AG09309 (cell line): ENCODE results near the gene MMP14.

ENCODE experiments used
- DNase-seq: peaks from one replicate; pipeline ENCODE4 v3.0.0-alpha.2; 2010; ENCODE audit warnings: low read depth
- H3K4me3 ChIP-seq: 2 replicates; pipeline ENCODE4 v1.5.1; 2011; ENCODE audit warnings: mild to moderate bottlenecking, low read depth, low read length, moderate library complexity; ENCODE audit not compliant: control insufficient read depth
- CTCF ChIP-seq: IDR thresholded peaks from 2 replicates; pipeline ENCODE4 v1.5.1; 2011; ENCODE audit warnings: mild to moderate bottlenecking, low read depth, low read length, inconsistent platforms; ENCODE audit not compliant: insufficient read depth, control insufficient read depth; ENCODE audit errors: missing control alignments

The MMP14 gene

GRCh38 chr14:22796087-22796707 lies 40.2 kb upstream of the MMP14 start:
- no peak overlapping the region for H3K4me3 ChIP-seq
- DNase-seq: no peak
- TF ChIP-seq CTCF: no peak

- no peak for DNase-seq
- TF ChIP-seq CTCF: no peak
- H3K4me3 ChIP-seq: no peak overlapping the region
These were observed 39.1 kb upstream of the MMP14 start for GRCh38 chr14:22797017-22797917.

- no peak overlapping the region for H3K4me3 ChIP-seq
- no peak for TF ChIP-seq CTCF
- no peak for DNase-seq
These were observed 37.9 kb upstream of the MMP14 start for GRCh38 chr14:22798528-22798927.

GRCh38 chr14:22800346-22800745 lies 36.0 kb upstream of the MMP14 start:
- TF ChIP-seq CTCF: no peak
- DNase-seq: no peak
- no peak overlapping the region for H3K4me3 ChIP-seq

- TF ChIP-seq CTCF: no peak
- DNase-seq: no peak
- no peak overlapping the region for H3K4me3 ChIP-seq
These were observed 34.7 kb upstream of the MMP14 start for GRCh38 chr14:22801716-22802115.

GRCh38 chr14:22802860-22803686 lies 33.3 kb upstream of the MMP14 start:
- TF ChIP-seq CTCF: no peak
- DNase-seq: no peak
- no peak overlapping the region for H3K4me3 ChIP-seq
